Kidney (tissue), 14 donors: ENCODE measurements around the gene TMEM255B. TPM values are rescaled to one million over a fixed set of nuclear protein-coding genes. Genes with fewer than 3 reads are reported as not detected.

Experiments
- DNase-seq, 5 donors: peaks; one replicate each; pipeline ENCODE4 v3.0.0-alpha.2; 2013 to 2020
- FAIRE-seq: peaks from 2 replicates; lab custom pipeline; 2012; peaks lifted over from hg19 to GRCh38; lab: Jason Lieb, UNC
- H3K27ac ChIP-seq, 2 donors: one replicate each; pipeline ENCODE4 v1.7.0; 2013; ENCODE audit warnings: low read depth in 2 of 2, low read length in 2 of 2, inconsistent platforms in 1 of 2
- H3K27me3 ChIP-seq: one replicate; pipeline ENCODE4 v1.7.1; 2013; ENCODE audit warnings: low read length, inconsistent platforms; ENCODE audit not compliant: control insufficient read depth, insufficient read depth
- H3K36me3 ChIP-seq, 3 donors: one replicate each; pipeline versions ENCODE4 v1.7.0 to v1.7.1; 2013; ENCODE audit warnings: low read length in 3 of 3, control low read depth in 1 of 3, inconsistent platforms in 1 of 3; ENCODE audit not compliant: insufficient read depth in 3 of 3, control insufficient read depth in 2 of 3
- H3K4me1 ChIP-seq, 3 donors: one replicate each; pipeline versions ENCODE4 v1.7.0 to v1.7.1; 2013; ENCODE audit warnings: low read length in 3 of 3, inconsistent platforms in 1 of 3, low read depth in 1 of 3; ENCODE audit not compliant: control insufficient read depth in 2 of 3, insufficient read depth in 2 of 3
- H3K4me3 ChIP-seq, 3 donors: one replicate each; pipeline versions ENCODE4 v1.7.0 to v1.8.1; 2013; ENCODE audit warnings: low read length in 3 of 3, control low read depth in 1 of 3, inconsistent platforms in 1 of 3
- H3K9ac ChIP-seq, 3 donors: one replicate each; pipeline versions ENCODE4 v1.7.0 to v1.7.1; 2013; ENCODE audit warnings: low read length in 3 of 3, control low read depth in 1 of 3, inconsistent platforms in 1 of 3
- H3K9me3 ChIP-seq, 3 donors: one replicate each; pipeline versions ENCODE4 v1.7.0 to v1.7.1; 2013; ENCODE audit warnings: low read length in 3 of 3, control low read depth in 1 of 3, inconsistent platforms in 1 of 3; ENCODE audit not compliant: control insufficient read depth in 2 of 3, insufficient read depth in 1 of 3
- intact Hi-C: fragments of 100-400 bp; cut with DNase I; formaldehyde crosslinking; loops from one replicate; pipeline ENCODE4 v1.11.1; 2022
- polyA plus RNA-seq: library from polyadenylated mRNA; stranded (reverse); fragments of 350-450 nt; fragmentation: Illumina TruSeq; extraction: RNeasy Lipid Tissue Mini Kit (QIAGEN cat#74804); gene quantifications from one replicate; pipeline ENCODE4 v1.2.3, GENCODE V29; 2014; ENCODE audit warnings: low read depth, low replicate concordance; ENCODE audit not compliant: insufficient read depth
- total RNA-seq: library from RNA; stranded (reverse); fragmentation: NEBNext Ultra II Directional; extraction: Animal tissue kit (Norgen Biotek cat#: 25700); gene quantifications from one replicate; pipeline ENCODE4 v1.2.1, GENCODE V29; 2021
- TF ChIP-seq, protein P1 (sequence below): IDR thresholded peaks from 3 replicates; pipeline ENCODE4 v1.5.1; 2012; ENCODE audit warnings: mild to moderate bottlenecking, moderate library complexity, borderline replicate concordance; ENCODE audit not compliant: insufficient read depth; ENCODE audit errors: extremely low read depth
- donor health status: control.
- donor health status: control.
- donor health status: control.
- donor health status: control.
- donor health status: control.
- donor health status: DM: yes; HTN: yes; CAD: no.
- donor health status: Normal renal cell carcinoma (clear cell type).

The TMEM255B gene
- total and polyA plus RNA-seq, 2 donors from 2014 or later: 11.9 to 29.3 TPM

DNA sequence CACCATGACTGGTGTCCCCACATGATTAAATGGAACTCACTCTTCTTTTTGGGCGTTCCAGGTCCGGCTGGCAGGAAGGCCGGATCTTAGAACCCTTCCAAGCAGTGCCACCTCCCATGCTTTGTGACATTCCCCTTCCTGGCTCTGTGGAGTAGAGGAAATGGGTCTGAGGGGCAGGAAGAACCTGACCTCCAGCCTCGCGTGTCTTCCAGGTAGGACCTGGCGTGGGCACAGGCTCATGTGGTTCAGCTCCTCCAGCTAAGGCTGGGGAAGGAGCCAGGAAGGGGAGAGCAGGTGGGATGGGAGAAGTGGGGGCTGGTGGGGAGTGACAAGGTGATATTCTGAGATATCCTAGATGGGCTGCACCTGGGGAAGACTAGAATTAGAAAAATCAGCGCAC is 2.1 kb downstream of the TMEM255B start:
- Histone ChIP-seq H3K27ac (no peak overlapping the region), H3K4me1 (no peaks in the 10 kb centered on the region), H3K36me3 (no peaks in the 10 kb centered on the region), H3K9me3 (no peaks in the 10 kb centered on the region), H3K4me3 (no peak overlapping the region), H3K9ac (no peak overlapping the region), H3K27me3 (peaks cover 4% of the 10 kb centered on the region)
- TF ChIP-seq, protein P1, sequence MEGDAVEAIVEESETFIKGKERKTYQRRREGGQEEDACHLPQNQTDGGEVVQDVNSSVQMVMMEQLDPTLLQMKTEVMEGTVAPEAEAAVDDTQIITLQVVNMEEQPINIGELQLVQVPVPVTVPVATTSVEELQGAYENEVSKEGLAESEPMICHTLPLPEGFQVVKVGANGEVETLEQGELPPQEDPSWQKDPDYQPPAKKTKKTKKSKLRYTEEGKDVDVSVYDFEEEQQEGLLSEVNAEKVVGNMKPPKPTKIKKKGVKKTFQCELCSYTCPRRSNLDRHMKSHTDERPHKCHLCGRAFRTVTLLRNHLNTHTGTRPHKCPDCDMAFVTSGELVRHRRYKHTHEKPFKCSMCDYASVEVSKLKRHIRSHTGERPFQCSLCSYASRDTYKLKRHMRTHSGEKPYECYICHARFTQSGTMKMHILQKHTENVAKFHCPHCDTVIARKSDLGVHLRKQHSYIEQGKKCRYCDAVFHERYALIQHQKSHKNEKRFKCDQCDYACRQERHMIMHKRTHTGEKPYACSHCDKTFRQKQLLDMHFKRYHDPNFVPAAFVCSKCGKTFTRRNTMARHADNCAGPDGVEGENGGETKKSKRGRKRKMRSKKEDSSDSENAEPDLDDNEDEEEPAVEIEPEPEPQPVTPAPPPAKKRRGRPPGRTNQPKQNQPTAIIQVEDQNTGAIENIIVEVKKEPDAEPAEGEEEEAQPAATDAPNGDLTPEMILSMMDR: no peak
- intact Hi-C loops: no loop called here
- FAIRE-seq (no peak), DNase-seq (peak in 1 of 5 donors; percentile 16)

DNA sequence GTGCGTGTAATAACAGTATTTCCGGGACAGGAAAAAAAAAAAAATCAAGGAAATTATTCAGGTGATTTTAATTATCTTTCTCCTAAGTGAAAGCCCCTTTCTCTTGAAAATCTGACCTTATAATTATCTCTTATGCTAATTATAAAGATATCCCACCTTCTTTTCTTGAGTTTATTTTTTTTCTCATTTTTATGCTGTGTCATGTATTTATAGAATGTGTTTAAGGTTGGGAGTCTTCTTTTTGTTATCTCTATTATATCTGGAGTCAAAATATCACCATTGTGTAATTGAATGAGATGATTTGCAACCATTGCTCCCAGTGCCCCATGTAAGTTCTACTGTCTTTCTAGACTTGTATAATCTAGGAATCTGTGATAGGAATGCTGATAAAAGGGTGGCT is 3.0 kb downstream of the TMEM255B start:
- H3K36me3 ChIP-seq: no peaks in the 10 kb centered on the region
- H3K9ac ChIP-seq: no peak overlapping the region
- intact Hi-C loops: no loop called here
- no peaks in the 10 kb centered on the region for H3K9me3 ChIP-seq
- TF ChIP-seq, protein P1: no peak
- DNase-seq: no peak
- H3K27ac ChIP-seq: no peak overlapping the region
- H3K4me1 ChIP-seq: no peaks in the 10 kb centered on the region
- peaks cover 4% of the 10 kb centered on the region for H3K27me3 ChIP-seq
- FAIRE-seq: no peak
- no peak overlapping the region for H3K4me3 ChIP-seq

DNA sequence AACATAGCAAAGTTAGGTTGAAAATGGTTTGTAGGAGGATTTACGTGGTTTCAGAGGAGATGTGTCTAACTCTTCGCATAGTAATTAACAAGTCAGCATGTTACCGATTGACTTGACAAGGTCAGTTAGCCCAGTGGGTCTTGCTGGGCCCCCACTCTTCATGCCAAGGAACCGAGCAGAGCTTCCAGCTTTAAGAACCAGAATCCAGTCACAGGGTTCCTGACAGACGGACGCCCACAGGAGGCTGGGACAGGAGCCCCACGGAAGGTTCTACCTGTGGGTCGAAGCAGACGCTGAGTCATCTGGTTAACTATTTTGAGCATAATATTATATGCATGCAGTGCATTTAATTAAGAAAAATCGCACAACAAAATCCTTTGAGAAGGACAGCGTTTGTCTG is 3.5 kb downstream of the TMEM255B start:
- Histone ChIP-seq H3K36me3 (no peaks in the 10 kb centered on the region), H3K9ac (no peak overlapping the region), H3K27ac (no peak overlapping the region), H3K9me3 (no peaks in the 10 kb centered on the region), H3K4me1 (no peaks in the 10 kb centered on the region), H3K4me3 (no peak overlapping the region), H3K27me3 (peaks cover 4% of the 10 kb centered on the region)
- TF ChIP-seq, protein P1: no peak
- intact Hi-C loops: no loop called here
- DNase-seq: peak in 1 of 5 donors; percentile 11
- no peak for FAIRE-seq

- DNase-seq: peak in 1 of 5 donors; percentile 7
- Histone ChIP-seq H3K27ac (no peak overlapping the region), H3K4me3 (no peak overlapping the region), H3K36me3 (no peaks in the 10 kb centered on the region), H3K9ac (no peak overlapping the region), H3K27me3 (peaks cover 4% of the 10 kb centered on the region), H3K9me3 (no peaks in the 10 kb centered on the region), H3K4me1 (no peaks in the 10 kb centered on the region)
- TF ChIP-seq, protein P1: no peak
- intact Hi-C loops: no loop called here
- no peak for FAIRE-seq
Observed at GRCh38 chr13:113763254-113763653, 4.2 kb downstream of the TMEM255B start.
